Measurements from ENCODE around the gene CAMTA1.

DNA sequence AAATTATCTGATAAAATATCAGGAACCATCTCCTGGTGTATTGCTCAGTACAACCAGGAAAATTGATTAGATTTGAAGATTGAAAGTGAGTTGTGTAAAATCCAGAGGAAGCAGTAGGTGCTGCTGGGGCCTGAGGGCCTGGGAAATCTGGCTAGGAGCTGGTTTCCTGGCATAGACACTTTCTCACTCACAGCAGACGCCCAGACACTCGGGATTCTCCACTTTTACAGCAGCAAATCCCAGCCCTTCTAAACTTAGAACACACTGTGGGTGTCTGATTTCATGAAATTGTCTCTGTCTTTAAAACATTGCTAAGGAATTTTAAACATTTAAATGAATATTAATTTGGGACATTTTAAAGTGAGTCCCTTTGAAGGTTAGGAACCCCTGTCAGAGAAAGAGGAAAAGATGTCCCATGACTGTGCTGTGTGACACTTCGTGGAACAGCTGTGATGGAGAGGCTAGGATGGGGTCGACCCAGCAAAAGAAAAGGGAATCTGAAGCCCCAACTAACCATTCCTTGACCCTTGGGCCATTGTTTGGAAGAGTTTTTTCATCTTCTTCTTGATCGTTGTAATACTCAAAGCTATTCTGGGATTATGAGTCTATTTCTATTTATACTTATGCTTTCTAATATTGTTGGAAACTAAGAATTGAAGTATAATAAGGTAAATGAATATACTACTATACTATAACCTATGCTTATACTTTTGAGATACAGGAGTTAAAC lies 936.9 kb downstream of the CAMTA1 start:
- TF ChIP-seq, protein P1, sequence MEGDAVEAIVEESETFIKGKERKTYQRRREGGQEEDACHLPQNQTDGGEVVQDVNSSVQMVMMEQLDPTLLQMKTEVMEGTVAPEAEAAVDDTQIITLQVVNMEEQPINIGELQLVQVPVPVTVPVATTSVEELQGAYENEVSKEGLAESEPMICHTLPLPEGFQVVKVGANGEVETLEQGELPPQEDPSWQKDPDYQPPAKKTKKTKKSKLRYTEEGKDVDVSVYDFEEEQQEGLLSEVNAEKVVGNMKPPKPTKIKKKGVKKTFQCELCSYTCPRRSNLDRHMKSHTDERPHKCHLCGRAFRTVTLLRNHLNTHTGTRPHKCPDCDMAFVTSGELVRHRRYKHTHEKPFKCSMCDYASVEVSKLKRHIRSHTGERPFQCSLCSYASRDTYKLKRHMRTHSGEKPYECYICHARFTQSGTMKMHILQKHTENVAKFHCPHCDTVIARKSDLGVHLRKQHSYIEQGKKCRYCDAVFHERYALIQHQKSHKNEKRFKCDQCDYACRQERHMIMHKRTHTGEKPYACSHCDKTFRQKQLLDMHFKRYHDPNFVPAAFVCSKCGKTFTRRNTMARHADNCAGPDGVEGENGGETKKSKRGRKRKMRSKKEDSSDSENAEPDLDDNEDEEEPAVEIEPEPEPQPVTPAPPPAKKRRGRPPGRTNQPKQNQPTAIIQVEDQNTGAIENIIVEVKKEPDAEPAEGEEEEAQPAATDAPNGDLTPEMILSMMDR (IDR thresholded peaks at IDR 0.05) = no peak
- TF ChIP-seq EZH2 (IDR thresholded peaks at IDR 0.05) = no peak

Data from neural progenitor cell (in vitro differentiated cells).